Dedifferentiated amniotic fluid mesenchymal stem cell (primary cell): ENCODE measurements around the gene IL16.
"Not testable (repeated sequence)": the region's sequence is repeated elsewhere in the genome, so short reads cannot be mapped to it uniquely, and the experiment has no call there.

Experiments
- DNase-seq: peaks from one replicate; pipeline ENCODE4 v3.0.0-alpha.2; 2016; ENCODE audit errors: extremely low spot score

IL16 gene

GRCh38 chr15:81207987-81208386, 11.3 kb downstream of the IL16 start:
- not testable (repeated sequence) for DNase-seq

- no peak for DNase-seq
These were observed 13.0 kb downstream of the IL16 start for GRCh38 chr15:81209635-81210034.

GRCh38 chr15:81211376-81211775, 14.7 kb downstream of the IL16 start:
- no peak for DNase-seq

- no peak for DNase-seq
These were observed 17.3 kb downstream of the IL16 start for GRCh38 chr15:81213982-81214381.

- DNase-seq, result no peak
These were observed 18.9 kb downstream of the IL16 start for GRCh38 chr15:81215531-81215930.

GRCh38 chr15:81215983-81216382, 19.3 kb downstream of the IL16 start:
- no peak for DNase-seq

- DNase-seq, result no peak
These were observed 19.7 kb downstream of the IL16 start for GRCh38 chr15:81216422-81216821.

- peak; percentile 34 for DNase-seq
These were observed 24.8 kb downstream of the IL16 start for GRCh38 chr15:81221449-81221848.

- DNase-seq, result no peak
These were observed 25.3 kb downstream of the IL16 start for GRCh38 chr15:81222007-81222406.

- DNase-seq, result no peak
These were observed 26.8 kb downstream of the IL16 start for GRCh38 chr15:81223346-81223971.

GRCh38 chr15:81224232-81224631, 27.6 kb downstream of the IL16 start:
- no peak for DNase-seq

- DNase-seq, result no peak
These were observed 28.5 kb downstream of the IL16 start for GRCh38 chr15:81225161-81225671.

GRCh38 chr15:81227716-81228115, 31.0 kb downstream of the IL16 start:
- no peak for DNase-seq

GRCh38 chr15:81229586-81229985, 32.9 kb downstream of the IL16 start:
- DNase-seq, result peak; percentile 16

- DNase-seq, result no peak
These were observed 38.8 kb downstream of the IL16 start for GRCh38 chr15:81235276-81236123.

GRCh38 chr15:81239190-81239589, 42.5 kb downstream of the IL16 start:
- peak; percentile 52 for DNase-seq

GRCh38 chr15:81242778-81243177, 46.1 kb downstream of the IL16 start:
- no peak for DNase-seq

GRCh38 chr15:81244306-81244705, 47.6 kb downstream of the IL16 start:
- no peak for DNase-seq

GRCh38 chr15:81253846-81254245, 57.2 kb downstream of the IL16 start:
- DNase-seq, result no peak

- no peak for DNase-seq
These were observed 57.7 kb downstream of the IL16 start for GRCh38 chr15:81254277-81254915.

- no peak for DNase-seq
These were observed 58.2 kb downstream of the IL16 start for GRCh38 chr15:81254916-81255290.

GRCh38 chr15:81255315-81255957, 58.8 kb downstream of the IL16 start:
- DNase-seq, result no peak
